HepG2 (cell line): ENCODE measurements around the gene CTSW. TPM values are rescaled to one million over a fixed set of nuclear protein-coding genes. Genes with fewer than 3 reads are reported as not detected.

Experiments
- ADNP ChIP-seq: sonication (generic); formaldehyde crosslinking; IDR thresholded peaks from 2 replicates; pipeline ENCODE4 v1.4.0; 2020; ENCODE audit warnings: missing genetic modification reagents
- ARID2 ChIP-seq: sonication (generic); formaldehyde crosslinking; IDR thresholded peaks from 2 replicates; pipeline ENCODE4 v1.8.1; 2022; ENCODE audit warnings: mild to moderate bottlenecking, missing genetic modification reagents, borderline replicate concordance
- ELF4 ChIP-seq: sonication (generic); formaldehyde crosslinking; IDR thresholded peaks from 2 replicates; pipeline ENCODE4 v1.5.0; 2020; ENCODE audit warnings: missing genetic modification reagents, mild to moderate bottlenecking, moderate library complexity, borderline replicate concordance
- GMEB2 ChIP-seq: IDR thresholded peaks from 2 replicates; pipeline ENCODE4 v1.6.1; 2016; ENCODE audit warnings: missing biosample characterization, missing genetic modification reagents, low read depth
- HBP1 ChIP-seq: IDR thresholded peaks from 2 replicates; pipeline ENCODE4 v1.6.1; 2016; ENCODE audit warnings: low read depth, control low read depth
- ISL2 ChIP-seq: sonication (generic); formaldehyde crosslinking; IDR thresholded peaks from 2 replicates; pipeline ENCODE4 v1.5.0; 2020; ENCODE audit warnings: missing genetic modification reagents
- JARID2 ChIP-seq: sonication (generic); formaldehyde crosslinking; IDR thresholded peaks from 2 replicates; pipeline ENCODE4 v1.8.1; 2023; ENCODE audit warnings: missing genetic modification reagents, inconsistent platforms; ENCODE audit not compliant: insufficient replicate concordance
- KMT2B ChIP-seq: IDR thresholded peaks from 2 replicates; pipeline ENCODE4 v1.6.1; 2016; ENCODE audit warnings: missing genetic modification reagents, missing compliant biosample characterization
- MXD1 ChIP-seq: sonication (generic); formaldehyde crosslinking; IDR thresholded peaks from 2 replicates; pipeline ENCODE4 v1.4.0; 2020; ENCODE audit warnings: mild to moderate bottlenecking, missing genetic modification reagents
- NFAT5 ChIP-seq: sonication (generic); formaldehyde crosslinking; IDR thresholded peaks from 2 replicates; pipeline ENCODE4 v1.4.0; 2020; ENCODE audit warnings: missing genetic modification reagents
- SP1 ChIP-seq, 2 experiments: fragments of 450-650 bp in 1 of 2; sonication (generic) in 1 of 2; formaldehyde crosslinking in 1 of 2; IDR thresholded peaks; 2 replicates each; pipeline versions ENCODE4 v1.4.0 to v1.6.1; 2016 to 2020; ENCODE audit warnings: missing genetic modification reagents in 1 of 2
- STAT5B ChIP-seq: sonication (generic); formaldehyde crosslinking; IDR thresholded peaks from 2 replicates; pipeline ENCODE4 v1.4.0; 2020; ENCODE audit warnings: missing genetic modification reagents
- THAP7 ChIP-seq: sonication (generic); formaldehyde crosslinking; IDR thresholded peaks from 2 replicates; pipeline ENCODE4 v1.8.1; 2023; ENCODE audit warnings: mild to moderate bottlenecking, missing genetic modification reagents
- ZFP36 ChIP-seq: fragments of 150-350 bp; IDR thresholded peaks from 2 replicates; pipeline ENCODE4 v1.6.1; 2018; ENCODE audit warnings: borderline replicate concordance, low read length, low read depth; ENCODE audit not compliant: partially characterized antibody
- ZNF567 ChIP-seq: sonication (generic); formaldehyde crosslinking; IDR thresholded peaks from 2 replicates; pipeline ENCODE4 v1.8.1; 2023; ENCODE audit warnings: mild to moderate bottlenecking, missing genetic modification reagents, borderline replicate concordance
- ZNF674 ChIP-seq: sonication (generic); formaldehyde crosslinking; IDR thresholded peaks from 2 replicates; pipeline ENCODE4 v1.5.0; 2020; ENCODE audit warnings: low read depth, mild to moderate bottlenecking, missing genetic modification reagents
- ZNF772 ChIP-seq: sonication (generic); formaldehyde crosslinking; IDR thresholded peaks from 2 replicates; pipeline ENCODE4 v1.5.0; 2020; ENCODE audit warnings: mild to moderate bottlenecking, missing genetic modification reagents
- ZNF781 ChIP-seq: sonication (generic); formaldehyde crosslinking; IDR thresholded peaks from 2 replicates; pipeline ENCODE4 v1.5.1; 2020; ENCODE audit warnings: borderline replicate concordance, mild to moderate bottlenecking, missing genetic modification reagents; ENCODE audit errors: not compliant biosample characterization
- ZSCAN30 ChIP-seq: sonication (generic); formaldehyde crosslinking; IDR thresholded peaks from 2 replicates; pipeline ENCODE4 v1.5.0; 2020; ENCODE audit warnings: mild to moderate bottlenecking, missing genetic modification reagents
- polyA plus RNA-seq, 8 experiments: library from polyadenylated mRNA; depleted of rRNA in 3 of 8; stranded (reverse) in 7 of 8; unstranded in 1 of 8; fragments of >200 nt; fragmentation: Illumina TruSeq in 4 of 8; extraction: Trizol in 4 of 8; gene quantifications; 2 replicates each; pipeline versions ENCODE4 v1.2.1 to v1.2.3, GENCODE V29; 2011 to 2016; ENCODE audit warnings: low read depth in 4 of 8, missing spikeins in 1 of 8, mixed read lengths in 1 of 8; ENCODE audit not compliant: insufficient read depth in 1 of 8
- total RNA-seq, 5 experiments: library from RNA; depleted of rRNA; stranded (reverse); fragments of >200 nt; fragmentation: Illumina TruSeq; extraction: Trizol; gene quantifications; 2 replicates each; pipeline ENCODE4 v1.2.3, GENCODE V29; 2016; ENCODE audit warnings: low read depth in 1 of 5

The CTSW gene
- total and polyA plus RNA-seq, 2 of the 13 experiments (the other 11 are each of a cell fraction or from before 2014, with no cell fraction given) = 0.09 TPM; not detected in 1

GRCh38 chr11:65900125-65900898 is 20.7 kb downstream of the CTSW start, which contains the start of gene FOSL1 (continued):
- TF ChIP-seq SP1 (IDR thresholded peaks at IDR 0.05) (no peak), SP1 (CRISPR knock-in tag; IDR thresholded peaks at IDR 0.05) (peak; percentile 88), NFAT5 (CRISPR knock-in tag) (no peak), HBP1 (CRISPR knock-in tag) (no peak), ARID2 (CRISPR knock-in tag) (no peak), ZNF674 (CRISPR knock-in tag) (no peak), THAP7 (CRISPR knock-in tag) (no peak), ZSCAN30 (CRISPR knock-in tag) (no peak), KMT2B (0 out of 2 replicates have a peak, but pooled peaks have one; percentile 14), ISL2 (no peak), JARID2 (CRISPR knock-in tag) (no peak), ZNF781 (no peak), ELF4 (no peak), GMEB2 (CRISPR knock-in tag) (no peak), ZNF772 (CRISPR knock-in tag) (no peak), ZNF567 (CRISPR knock-in tag) (no peak), ADNP (CRISPR knock-in tag) (no peak), MXD1 (CRISPR knock-in tag) (no peak), STAT5B (CRISPR knock-in tag) (no peak), ZFP36 (no peak)
